ENCODE results near the gene EMILIN2. TPM values are rescaled to one million over a fixed set of nuclear protein-coding genes. Genes with fewer than 3 reads are reported as not detected.

The EMILIN2 gene
- polyA plus RNA-seq, 2 of the 4 experiments (the other 2 are of a cell fraction), result 5.4 to 7.8 TPM

GRCh38 chr18:2869207-2869606 lies 22.4 kb downstream of the EMILIN2 start:
- Histone ChIP-seq H3K4me1 (no peaks in the 10 kb centered on the region), H3K4me2 (no peak overlapping the region), H3K27ac (no peak overlapping the region), H3K4me3 (no peak overlapping the region), H3K9me3 (peaks cover 5% of the 10 kb centered on the region; the same call in 1 of the 3 replicates)
- 7% methylated on average over 2 of the region's 2 CpGs for WGBS (ENCODE audit: missing lambda C conversion rate)
- FAIRE-seq, result no peak
- POLR2A ChIA-PET, result no interaction called here
- no peak for TF ChIP-seq MAZ (IDR thresholded peaks at IDR 0.05; ENCODE audit: borderline replicate concordance, low read depth, low read length)
- TF ChIP-seq REST (IDR thresholded peaks at IDR 0.05), result no peak
- TF ChIP-seq HDAC2 (IDR thresholded peaks at IDR 0.05), result no peak
- CTCF ChIA-PET, result interaction anchor here (0.8 kb wide), 1 partner anchor 377 kb away, joined by 3 read pairs; no protein-coding TSS in a partner anchor
- no peak for ATAC-seq
- DNase-seq (ENCODE audit: low read depth in 1 of 2, low spot score in 1 of 2), result no peak

DNA sequence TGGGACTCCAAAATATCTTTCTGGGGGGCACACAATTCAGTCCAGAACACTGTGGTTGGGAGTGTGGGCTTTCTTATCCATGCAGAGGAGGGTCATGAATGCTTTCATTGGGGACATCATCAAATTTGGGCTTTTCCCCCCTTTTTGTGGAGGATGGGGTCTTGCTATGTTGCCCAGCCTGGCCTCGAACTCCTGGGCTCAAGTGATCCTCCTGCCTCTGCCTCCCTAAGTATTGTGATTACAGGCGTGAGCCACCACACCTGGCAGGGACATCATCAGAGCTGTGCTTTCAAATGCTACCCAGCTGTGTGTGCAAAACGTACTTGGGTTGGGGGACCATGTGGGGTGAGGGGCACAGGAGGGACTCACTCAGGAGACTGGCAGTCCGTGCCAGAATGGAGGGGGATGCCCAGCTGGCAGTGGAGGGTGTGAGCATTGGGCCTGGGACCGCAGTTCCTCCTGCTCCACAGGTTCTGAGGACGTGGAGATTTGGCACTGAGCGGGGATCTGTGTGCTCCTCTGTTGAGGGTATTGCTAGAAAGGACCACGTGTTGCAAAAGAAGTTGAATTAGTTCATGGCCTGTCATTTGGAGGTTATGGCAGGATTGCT lies 24.4 kb downstream of the EMILIN2 start:
- CTCF ChIA-PET, result no interaction called here
- ATAC-seq (no peak), DNase-seq (ENCODE audit: low read depth in 1 of 2, low spot score in 1 of 2) (no peak), FAIRE-seq (no peak)
- no peak overlapping the region for H3K27ac ChIP-seq
- H3K4me2 ChIP-seq, result no peak overlapping the region
- 37% methylated on average over 6 of the region's 8 CpGs for WGBS (ENCODE audit: missing lambda C conversion rate)
- H3K9me3 ChIP-seq, result 0 out of 3 replicates have a peak, but pooled peaks cover 2% of the 10 kb centered on the region
- TF ChIP-seq BCL3 (IDR thresholded peaks at IDR 0.05) (no peak), FOSB (CRISPR knock-in tag; IDR thresholded peaks at IDR 0.05) (no peak), POLR2AphosphoS2 (conservative IDR thresholded peaks at IDR 0.05; ENCODE audit: low read length) (no peak), RNF2 (IDR thresholded peaks at IDR 0.05; ENCODE audit: borderline replicate concordance, low read depth) (no peak), ZNF302 (CRISPR knock-in tag; IDR thresholded peaks at IDR 0.05) (no peak), SMC3 (IDR thresholded peaks at IDR 0.05) (no peak), CTCF (IDR thresholded peaks at IDR 0.05) (no peak), NFE2L2 (conservative IDR thresholded peaks at IDR 0.05; ENCODE audit: low read length) (no peak), MAZ (IDR thresholded peaks at IDR 0.05; ENCODE audit: borderline replicate concordance, low read depth, low read length) (no peak), HOXB13 (CRISPR knock-in tag; IDR thresholded peaks at IDR 0.05; ENCODE audit: low read depth) (no peak)
- TF ChIP-seq, protein P1, sequence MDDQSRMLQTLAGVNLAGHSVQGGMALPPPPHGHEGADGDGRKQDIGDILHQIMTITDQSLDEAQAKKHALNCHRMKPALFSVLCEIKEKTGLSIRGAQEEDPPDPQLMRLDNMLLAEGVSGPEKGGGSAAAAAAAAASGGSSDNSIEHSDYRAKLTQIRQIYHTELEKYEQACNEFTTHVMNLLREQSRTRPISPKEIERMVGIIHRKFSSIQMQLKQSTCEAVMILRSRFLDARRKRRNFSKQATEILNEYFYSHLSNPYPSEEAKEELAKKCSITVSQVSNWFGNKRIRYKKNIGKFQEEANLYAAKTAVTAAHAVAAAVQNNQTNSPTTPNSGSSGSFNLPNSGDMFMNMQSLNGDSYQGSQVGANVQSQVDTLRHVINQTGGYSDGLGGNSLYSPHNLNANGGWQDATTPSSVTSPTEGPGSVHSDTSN (IDR thresholded peaks at IDR 0.05), result no peak
- H3K4me3 ChIP-seq, result no peak overlapping the region
- H3K4me1 ChIP-seq, result no peaks in the 10 kb centered on the region
- POLR2A ChIA-PET, result no interaction called here

DNA sequence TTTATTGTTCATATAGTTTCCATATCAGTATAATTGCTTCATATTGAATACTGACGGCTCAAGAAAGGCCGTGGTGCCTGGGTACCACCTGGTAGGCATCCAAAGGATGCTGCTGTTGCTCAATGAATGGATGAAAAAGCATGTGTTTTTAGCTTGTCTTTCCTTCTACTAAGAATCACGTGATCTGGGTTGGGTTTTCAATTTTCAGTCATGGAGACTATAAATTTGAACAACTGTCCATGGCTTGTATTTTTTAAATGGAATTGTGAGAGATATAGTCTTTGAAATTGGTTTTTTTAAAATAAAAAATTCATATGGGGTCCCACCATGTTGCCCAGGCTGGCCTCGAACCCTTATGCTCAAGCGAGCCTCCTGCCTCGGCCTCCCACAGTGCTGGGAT lies 25.3 kb downstream of the EMILIN2 start:
- POLR2A ChIA-PET, result no interaction called here
- ATAC-seq, result no peak

More for the DNA sequence above, 25.3 kb downstream of the EMILIN2 start:
- Histone ChIP-seq H3K4me1 (no peaks in the 10 kb centered on the region), H3K9me3 (no peaks in the 10 kb centered on the region), H3K27ac (no peak overlapping the region), H3K4me3 (no peak overlapping the region), H3K4me2 (no peak overlapping the region)
- WGBS (ENCODE audit: missing lambda C conversion rate), result 62% methylated on average over 6 of the region's 6 CpGs
- TF ChIP-seq RARB (CRISPR knock-in tag; IDR thresholded peaks at IDR 0.05) (no peak), NR3C1 (IDR thresholded peaks at IDR 0.05) (no peak), REST (IDR thresholded peaks at IDR 0.05) (no peak), HMGXB4 (CRISPR knock-in tag; IDR thresholded peaks at IDR 0.05; ENCODE audit: borderline replicate concordance) (no peak)
- FAIRE-seq, result no peak
- DNase-seq (ENCODE audit: low read depth in 1 of 2, low spot score in 1 of 2), result no peak
- CTCF ChIA-PET, result no interaction called here
